LNCAP (cell line): ENCODE results near the gene CNTNAP2.

Source experiments
- CTCF ChIP-seq: fragments of 450-650 bp; IDR thresholded peaks from 2 replicates; pipeline ENCODE4 v1.5.1; 2017; ENCODE audit warnings: mild to moderate bottlenecking

Gene CNTNAP2

GRCh38 chr7:148230883-148231282 is 2114.3 kb downstream of the CNTNAP2 start:
- TF ChIP-seq CTCF, result no peak

- no peak for TF ChIP-seq CTCF
These were observed 2116.2 kb downstream of the CNTNAP2 start for GRCh38 chr7:148232784-148233183.

GRCh38 chr7:148234715-148235114 is 2118.1 kb downstream of the CNTNAP2 start:
- no peak for TF ChIP-seq CTCF

- no peak for TF ChIP-seq CTCF
These were observed 2122.2 kb downstream of the CNTNAP2 start for GRCh38 chr7:148238761-148239325.

- TF ChIP-seq CTCF, result no peak
These were observed 2125.2 kb downstream of the CNTNAP2 start for GRCh38 chr7:148241700-148242293.

GRCh38 chr7:148242294-148242821 is 2125.8 kb downstream of the CNTNAP2 start:
- peak; percentile 89 for TF ChIP-seq CTCF

- TF ChIP-seq CTCF, result no peak
These were observed 2128.8 kb downstream of the CNTNAP2 start for GRCh38 chr7:148245381-148245780.
